GM10266 (cell line): ENCODE measurements around the gene WDR41.
"Not testable (repeated sequence)": the region's sequence is repeated elsewhere in the genome, so short reads cannot be mapped to it uniquely, and the experiment has no call there.

ENCODE experiments used
- DNase-seq: peaks from one replicate; pipeline ENCODE4 v3.0.0; 2012; ENCODE audit errors: extremely low spot score
- TF ChIP-seq, protein P1 (sequence below): IDR thresholded peaks from 2 replicates; pipeline ENCODE4 v1.5.1; 2012; ENCODE audit warnings: mild to moderate bottlenecking, low read depth; ENCODE audit not compliant: control insufficient read depth, insufficient read depth; ENCODE audit errors: missing control alignments

WDR41 gene

DNA sequence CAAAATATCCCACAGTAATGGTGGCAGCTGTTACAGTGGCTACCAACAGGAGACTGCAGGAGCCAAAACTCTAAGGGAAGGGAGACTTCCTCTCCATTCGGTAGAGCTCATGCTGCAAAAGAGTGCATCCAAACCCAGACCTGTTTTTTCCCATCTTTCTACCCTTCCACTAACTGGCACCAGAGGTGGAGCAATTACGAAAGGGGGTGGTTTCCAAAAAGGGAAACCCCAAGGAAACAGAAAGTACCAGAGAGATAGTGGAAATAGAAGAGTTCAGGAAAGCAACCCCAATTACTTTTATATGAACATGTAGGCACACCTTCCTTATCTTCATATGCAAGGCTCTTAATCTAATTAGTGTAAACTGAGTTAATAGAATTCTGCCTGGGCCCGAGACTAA is 7.3 kb upstream of the WDR41 start:
- DNase-seq: no peak
- TF ChIP-seq, protein P1, sequence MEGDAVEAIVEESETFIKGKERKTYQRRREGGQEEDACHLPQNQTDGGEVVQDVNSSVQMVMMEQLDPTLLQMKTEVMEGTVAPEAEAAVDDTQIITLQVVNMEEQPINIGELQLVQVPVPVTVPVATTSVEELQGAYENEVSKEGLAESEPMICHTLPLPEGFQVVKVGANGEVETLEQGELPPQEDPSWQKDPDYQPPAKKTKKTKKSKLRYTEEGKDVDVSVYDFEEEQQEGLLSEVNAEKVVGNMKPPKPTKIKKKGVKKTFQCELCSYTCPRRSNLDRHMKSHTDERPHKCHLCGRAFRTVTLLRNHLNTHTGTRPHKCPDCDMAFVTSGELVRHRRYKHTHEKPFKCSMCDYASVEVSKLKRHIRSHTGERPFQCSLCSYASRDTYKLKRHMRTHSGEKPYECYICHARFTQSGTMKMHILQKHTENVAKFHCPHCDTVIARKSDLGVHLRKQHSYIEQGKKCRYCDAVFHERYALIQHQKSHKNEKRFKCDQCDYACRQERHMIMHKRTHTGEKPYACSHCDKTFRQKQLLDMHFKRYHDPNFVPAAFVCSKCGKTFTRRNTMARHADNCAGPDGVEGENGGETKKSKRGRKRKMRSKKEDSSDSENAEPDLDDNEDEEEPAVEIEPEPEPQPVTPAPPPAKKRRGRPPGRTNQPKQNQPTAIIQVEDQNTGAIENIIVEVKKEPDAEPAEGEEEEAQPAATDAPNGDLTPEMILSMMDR: no peak

DNA sequence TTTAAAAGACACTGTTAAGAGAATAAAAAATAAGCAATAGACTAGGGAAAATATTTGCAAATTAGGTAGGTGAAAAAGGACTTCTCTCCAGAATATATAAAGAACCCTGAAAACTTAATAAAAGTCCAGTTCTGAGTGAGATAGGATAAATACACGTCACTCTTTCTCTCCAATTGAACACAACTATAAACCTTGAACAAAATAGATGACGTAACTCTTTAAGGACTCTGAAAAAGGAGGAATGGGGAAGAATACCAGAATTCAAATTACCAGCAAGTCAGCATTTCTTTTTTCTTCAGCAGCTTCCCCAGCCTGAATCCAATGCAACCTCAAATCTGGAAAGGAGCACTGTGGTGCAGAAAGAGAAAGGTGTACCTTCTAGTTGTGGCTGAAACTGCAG is 6.8 kb upstream of the WDR41 start:
- TF ChIP-seq, protein P1: no peak
- no peak for DNase-seq

DNA sequence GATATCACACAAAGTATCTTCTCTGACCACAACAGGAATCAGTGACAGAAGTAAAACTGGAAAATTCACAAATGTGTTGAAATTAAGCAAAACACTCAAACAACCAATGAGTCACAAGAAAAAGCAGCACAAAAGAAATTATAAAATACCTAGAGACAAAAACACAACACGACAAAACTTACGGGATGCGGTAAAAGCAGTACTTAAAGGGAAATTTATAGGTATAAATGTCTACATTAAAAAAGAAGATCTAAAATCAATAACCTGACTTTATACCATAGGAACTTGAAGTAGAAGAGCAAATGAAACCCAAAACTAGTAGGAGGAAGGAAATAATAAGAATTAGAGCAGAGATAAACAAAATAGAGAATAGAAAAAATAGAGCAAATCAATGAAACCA is 2.8 kb upstream of the WDR41 start:
- DNase-seq: no peak
- TF ChIP-seq, protein P1: no peak

DNA sequence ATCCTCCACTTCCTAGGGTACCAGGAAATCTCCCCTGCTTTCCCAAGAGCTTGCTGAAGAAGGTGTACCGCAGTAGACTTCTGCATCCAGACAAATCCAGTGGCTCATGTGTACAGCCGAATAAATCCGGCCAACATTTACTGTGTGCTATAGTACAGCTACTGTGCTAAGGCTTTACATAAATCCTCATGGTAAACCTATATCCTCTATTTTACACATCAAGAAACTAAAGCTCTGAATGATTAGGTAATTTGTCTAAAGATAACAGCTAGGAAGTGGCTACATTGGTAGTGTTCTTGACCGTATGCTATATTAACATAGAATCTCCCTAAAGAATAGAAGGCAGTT is 511 bp upstream of the WDR41 start:
- TF ChIP-seq, protein P1: no peak
- no peak for DNase-seq

DNA sequence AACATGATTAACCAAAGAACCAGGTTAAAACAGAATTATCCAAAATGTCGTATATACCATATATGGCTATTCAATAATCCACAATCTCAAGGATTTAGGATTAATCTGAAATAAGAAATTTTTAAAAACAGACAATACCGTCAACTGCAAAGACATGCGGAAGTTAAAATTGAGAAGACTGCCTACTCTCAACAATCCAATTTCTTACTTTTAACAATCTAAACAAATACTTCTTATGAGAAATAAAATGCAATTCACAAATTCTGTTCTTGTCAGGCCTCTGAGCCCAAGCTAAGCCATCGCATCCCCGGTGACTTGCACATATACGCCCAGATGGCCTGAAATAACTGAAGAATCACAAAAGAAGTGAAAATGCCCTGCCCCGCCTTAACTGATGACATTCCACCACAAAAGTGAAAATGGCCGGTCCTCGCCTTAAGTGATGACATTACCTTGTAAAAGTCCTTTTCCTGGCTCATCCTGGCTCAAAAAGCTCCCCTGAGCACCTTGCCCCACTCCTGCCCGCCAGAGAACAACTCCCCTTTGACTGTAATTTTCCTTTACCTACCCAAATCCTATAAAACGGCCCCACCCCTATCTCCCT is 1.3 kb downstream of the WDR41 start:
- not testable (repeated sequence) for DNase-seq

DNA sequence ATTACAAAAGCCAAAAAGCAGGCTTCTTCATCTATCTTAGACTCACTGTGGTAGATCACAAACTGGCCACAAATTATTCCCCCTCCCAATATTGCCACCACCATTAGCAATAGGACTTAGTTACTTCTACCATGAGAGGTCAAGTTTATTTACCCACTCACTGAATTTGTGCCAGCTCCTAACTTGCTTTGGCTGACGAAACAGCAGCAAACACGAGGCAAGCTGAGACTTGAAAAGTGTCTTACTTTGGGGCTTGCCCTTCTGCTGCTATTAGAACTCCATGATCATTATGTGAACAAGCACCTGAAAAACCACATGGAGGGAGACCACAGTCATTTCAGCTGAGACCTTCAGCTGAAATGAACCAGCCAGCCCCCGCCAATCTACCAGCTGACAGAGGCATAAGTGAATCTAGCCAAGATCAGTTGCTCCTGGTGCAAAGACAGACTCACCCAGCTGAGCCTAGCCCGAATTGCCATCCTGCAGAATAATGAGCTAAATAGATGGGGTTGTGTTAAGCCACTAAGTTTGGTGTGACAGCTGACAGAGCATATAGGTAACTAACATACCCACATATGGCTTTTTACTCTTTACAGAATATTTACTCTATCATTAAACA is 5.7 kb downstream of the WDR41 start:
- DNase-seq: no peak
- TF ChIP-seq, protein P1: no peak

DNA sequence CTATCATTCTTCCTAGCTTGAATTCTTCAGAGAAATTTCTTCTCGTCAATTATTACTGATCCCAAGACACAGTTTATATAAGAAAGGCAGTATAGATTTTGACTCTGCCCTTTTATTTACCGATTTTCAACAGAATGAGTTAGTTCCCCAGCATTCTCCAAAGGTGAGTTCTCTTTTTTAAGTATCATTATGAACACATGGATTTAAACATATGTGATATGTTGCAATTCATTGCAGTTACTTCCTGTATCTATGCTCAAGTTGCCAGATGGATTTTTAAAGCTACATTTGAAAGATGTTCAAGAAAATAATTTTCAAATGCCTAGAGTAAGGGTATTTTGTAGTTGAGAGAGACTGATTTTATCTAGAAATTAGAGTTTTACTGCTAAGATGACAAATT is 8.4 kb downstream of the WDR41 start:
- TF ChIP-seq, protein P1: no peak

DNA sequence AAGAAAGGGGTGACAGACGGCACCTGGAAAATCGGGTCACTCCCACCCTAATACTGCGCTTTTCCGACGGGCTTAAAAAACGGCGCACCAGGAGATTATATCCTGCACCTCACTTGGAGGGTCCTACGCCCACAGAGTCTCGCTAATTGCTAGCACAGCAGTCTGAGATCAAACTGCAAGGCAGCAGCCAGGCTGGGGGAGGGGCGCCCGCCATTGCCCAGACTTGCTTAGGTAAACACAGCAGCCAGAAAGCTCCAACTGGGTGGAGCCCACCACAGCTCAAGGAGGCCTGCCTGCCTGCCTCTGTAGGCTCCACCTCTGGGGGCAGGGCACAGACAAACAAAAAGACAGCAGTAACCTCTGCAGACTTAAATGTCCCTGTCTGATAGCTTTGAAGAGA is 17.1 kb downstream of the WDR41 start:
- DNase-seq: not testable (repeated sequence)

More for the DNA sequence above, 8.4 kb downstream of the WDR41 start:
- DNase-seq: no peak

DNA sequence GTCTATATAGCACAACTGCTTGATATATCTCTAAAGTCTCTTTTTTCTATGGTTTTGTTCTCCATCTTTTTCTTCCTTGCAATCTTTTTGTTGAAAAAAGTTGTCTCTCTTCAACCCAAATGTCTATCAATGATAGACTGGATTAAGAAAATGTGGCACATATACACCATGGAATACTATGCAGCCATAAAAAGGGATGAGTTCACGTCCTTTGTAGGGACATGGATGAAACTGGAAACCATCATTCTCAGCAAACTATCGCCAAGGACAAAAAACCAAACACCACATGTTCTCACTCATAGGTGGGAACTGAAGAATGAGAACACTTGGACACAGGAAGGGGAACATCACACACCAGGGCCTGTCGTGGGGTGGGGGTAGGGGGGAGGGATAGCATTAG is 23.2 kb downstream of the WDR41 start:
- not testable (repeated sequence) for DNase-seq
